H7 (cell line): ENCODE results near the gene DNAH8. TPM values are rescaled to one million over a fixed set of nuclear protein-coding genes. Genes with fewer than 3 reads are reported as not detected.

Experiments used
- DNase-seq: peaks from one replicate; pipeline ENCODE4 v3.0.0; 2012
- H3K27me3 ChIP-seq: 2 replicates; pipeline ENCODE4 v1.6.0; 2011; ENCODE audit warnings: mild to moderate bottlenecking, low read length; ENCODE audit not compliant: control insufficient read depth, insufficient read depth
- H3K36me3 ChIP-seq: replicated peaks from 2 replicates; pipeline ENCODE4 v1.5.1; 2011; ENCODE audit warnings: low read length; ENCODE audit not compliant: control insufficient read depth, insufficient read depth
- H3K4me3 ChIP-seq: 2 replicates; pipeline ENCODE4 v1.5.1; 2011; ENCODE audit warnings: low read depth, mild to moderate bottlenecking, control low read depth, low read length, moderate library complexity; ENCODE audit not compliant: insufficient read depth
- total RNA-seq: library from RNA; depleted of rRNA; stranded (reverse); fragments of >200 nt; shearing (Covaris generic); gene quantifications from 2 replicates; pipeline ENCODE4 v1.2.3, GENCODE V29; 2014

Gene DNAH8
- total RNA-seq, 1 experiment from 2014 or later: 0.03 TPM

GRCh38 chr6:39065561-39065960 lies 350.4 kb downstream of the DNAH8 start:
- Histone ChIP-seq H3K4me3 (no peak overlapping the region), H3K27me3 (no peaks in the 10 kb centered on the region; the same call in 1 of the 2 replicates), H3K36me3 (no peaks in the 10 kb centered on the region)
- DNase-seq: no peak

- H3K36me3 ChIP-seq: no peaks in the 10 kb centered on the region
- no peak for DNase-seq
These were observed 353.3 kb downstream of the DNAH8 start for GRCh38 chr6:39068391-39068790.

GRCh38 chr6:39072830-39073229 lies 357.7 kb downstream of the DNAH8 start:
- Histone ChIP-seq H3K27me3 (no peaks in the 10 kb centered on the region), H3K4me3 (no peak overlapping the region), H3K36me3 (no peaks in the 10 kb centered on the region)
- no peak for DNase-seq

More at GRCh38 chr6:39068391-39068790, 353.3 kb downstream of the DNAH8 start:
- Histone ChIP-seq H3K27me3 (no peaks in the 10 kb centered on the region), H3K4me3 (no peak overlapping the region)

GRCh38 chr6:39073471-39074355 lies 358.6 kb downstream of the DNAH8 start:
- no peak overlapping the region for H3K4me3 ChIP-seq
- DNase-seq: no peak
- no peaks in the 10 kb centered on the region for H3K27me3 ChIP-seq
- H3K36me3 ChIP-seq: no peaks in the 10 kb centered on the region

- peak; percentile 63 for DNase-seq
- no peaks in the 10 kb centered on the region for H3K36me3 ChIP-seq
- no peak overlapping the region for H3K4me3 ChIP-seq
- no peaks in the 10 kb centered on the region for H3K27me3 ChIP-seq
These were observed 359.4 kb downstream of the DNAH8 start for GRCh38 chr6:39074486-39074885.

- Histone ChIP-seq H3K36me3 (no peaks in the 10 kb centered on the region), H3K4me3 (no peak overlapping the region), H3K27me3 (no peaks in the 10 kb centered on the region)
- DNase-seq: peak; percentile 42
These were observed 360.0 kb downstream of the DNAH8 start for GRCh38 chr6:39075010-39075686.

- Histone ChIP-seq H3K36me3 (no peaks in the 10 kb centered on the region), H3K4me3 (no peak overlapping the region), H3K27me3 (no peaks in the 10 kb centered on the region)
- DNase-seq: peak; percentile 19
These were observed 360.9 kb downstream of the DNAH8 start for GRCh38 chr6:39075807-39076622.

GRCh38 chr6:39076623-39077535 lies 361.8 kb downstream of the DNAH8 start:
- no peak overlapping the region for H3K4me3 ChIP-seq
- H3K36me3 ChIP-seq: no peaks in the 10 kb centered on the region
- no peaks in the 10 kb centered on the region for H3K27me3 ChIP-seq
- no peak for DNase-seq

- Histone ChIP-seq H3K36me3 (no peaks in the 10 kb centered on the region), H3K27me3 (no peaks in the 10 kb centered on the region), H3K4me3 (no peak overlapping the region)
- DNase-seq: peak; percentile 32
These were observed 362.9 kb downstream of the DNAH8 start for GRCh38 chr6:39077882-39078594.

GRCh38 chr6:39078695-39079094 lies 363.6 kb downstream of the DNAH8 start:
- DNase-seq: peak; percentile 14
- no peaks in the 10 kb centered on the region for H3K36me3 ChIP-seq
- no peaks in the 10 kb centered on the region for H3K27me3 ChIP-seq
- no peak overlapping the region for H3K4me3 ChIP-seq

GRCh38 chr6:39079197-39080125 lies 364.4 kb downstream of the DNAH8 start:
- peak; percentile 26 for DNase-seq
- Histone ChIP-seq H3K27me3 (no peaks in the 10 kb centered on the region), H3K4me3 (no peak overlapping the region), H3K36me3 (no peaks in the 10 kb centered on the region)
